ENCODE data around the gene SUSD5. TPM values are rescaled to one million over a fixed set of nuclear protein-coding genes. Genes with fewer than 3 reads are reported as not detected.
"Not testable (repeated sequence)": the region's sequence is repeated elsewhere in the genome, so short reads cannot be mapped to it uniquely, and the experiment has no call there.

Gene SUSD5
- total RNA-seq, 2 experiments from 2014 or later, result not detected

- POLR2A ChIA-PET, result no interaction called here
These were observed 31.9 kb downstream of the SUSD5 start for GRCh38 chr3:33186524-33187367.

GRCh38 chr3:33184863-33185262, 33.7 kb downstream of the SUSD5 start:
- ChIA-PET POLR2A (no interaction called here), CTCF (interaction anchor here (0.7 to 0.8 kb wide), 2 partner anchors 36 to 41 kb away, joined by 3 read pairs; no protein-coding TSS in a partner anchor)
- Mint-ChIP-seq H3K36me3 (ENCODE audit: low read depth) (no peaks in the 10 kb centered on the region), H3K4me3 (no peak overlapping the region), H3K9me3 (peaks cover 9% of the 10 kb centered on the region), H3K27me3 (peaks cover 10% of the 10 kb centered on the region), H3K4me1 (ENCODE audit: low read depth) (no peaks in the 10 kb centered on the region), H3K27ac (no peak overlapping the region)
- DNase-seq (no peak), ATAC-seq (no peak)
- intact Hi-C loops (cut with micrococcal nuclease), result no loop called here
- TF ChIP-seq CTCF (IDR thresholded peaks at IDR 0.05), result no peak

More at GRCh38 chr3:33186524-33187367, 31.9 kb downstream of the SUSD5 start:
- no peak for DNase-seq
- CTCF ChIA-PET, result interaction anchor here (0.6 kb wide), 1 partner anchor 18 kb away, joined by 4 read pairs; no protein-coding TSS in a partner anchor
- no peak for TF ChIP-seq CTCF (IDR thresholded peaks at IDR 0.05)
- H3K9me3 Mint-ChIP-seq, result peaks cover 9% of the 10 kb centered on the region
- peaks cover 14% of the 10 kb centered on the region for H3K27me3 Mint-ChIP-seq
- no peaks in the 10 kb centered on the region for H3K4me1 Mint-ChIP-seq (ENCODE audit: low read depth)
- H3K36me3 Mint-ChIP-seq (ENCODE audit: low read depth), result no peaks in the 10 kb centered on the region
- no peak for ATAC-seq
- H3K4me3 Mint-ChIP-seq, result no peak overlapping the region
- no peak overlapping the region for H3K27ac Mint-ChIP-seq
- intact Hi-C loops (cut with micrococcal nuclease), result no loop called here

GRCh38 chr3:33181641-33182040, 37.0 kb downstream of the SUSD5 start:
- H3K27me3 Mint-ChIP-seq; H3K4me1 Mint-ChIP-seq (ENCODE audit: low read depth); ATAC-seq; H3K36me3 Mint-ChIP-seq (ENCODE audit: low read depth); intact Hi-C loops (cut with micrococcal nuclease); H3K27ac Mint-ChIP-seq; H3K4me3 Mint-ChIP-seq; DNase-seq: not testable (repeated sequence)
- CTCF ChIA-PET, result interaction anchor here (2.2 kb wide), 1 partner anchor 50 kb away, joined by 8 read pairs; no protein-coding TSS in a partner anchor
- peaks cover 13% of the 10 kb centered on the region for H3K9me3 Mint-ChIP-seq
- POLR2A ChIA-PET, result interaction anchor here (1.0 kb wide), 1 partner anchor 294 kb away, joined by 3 read pairs; no protein-coding TSS in a partner anchor

- Mint-ChIP-seq H3K9me3 (peaks cover 13% of the 10 kb centered on the region), H3K27me3 (peaks cover 6% of the 10 kb centered on the region), H3K4me1 (ENCODE audit: low read depth) (no peaks in the 10 kb centered on the region), H3K4me3 (no peak overlapping the region), H3K27ac (no peak overlapping the region), H3K36me3 (ENCODE audit: low read depth) (no peaks in the 10 kb centered on the region)
- CTCF ChIA-PET, result interaction anchor here (2.2 kb wide), 1 partner anchor 49 kb away, joined by 8 read pairs; no protein-coding TSS in a partner anchor
- intact Hi-C loops (cut with micrococcal nuclease), result no loop called here
- TF ChIP-seq CTCF (IDR thresholded peaks at IDR 0.05), result no peak
- ATAC-seq (no peak), DNase-seq (no peak)
- POLR2A ChIA-PET, result interaction anchor here (1.0 kb wide), 1 partner anchor 294 kb away, joined by 3 read pairs; no protein-coding TSS in a partner anchor
These were observed 37.4 kb downstream of the SUSD5 start for GRCh38 chr3:33181229-33181628.

GRCh38 chr3:33179132-33179531, 39.5 kb downstream of the SUSD5 start:
- H3K36me3 Mint-ChIP-seq (ENCODE audit: low read depth), result no peaks in the 10 kb centered on the region
- no peak for DNase-seq
- CTCF ChIA-PET, result no interaction called here

More at GRCh38 chr3:33179132-33179531, 39.5 kb downstream of the SUSD5 start:
- H3K4me1 Mint-ChIP-seq (ENCODE audit: low read depth), result no peaks in the 10 kb centered on the region
- peaks cover 11% of the 10 kb centered on the region for H3K9me3 Mint-ChIP-seq
- H3K27me3 Mint-ChIP-seq, result no peaks in the 10 kb centered on the region
- no peak for TF ChIP-seq CTCF (IDR thresholded peaks at IDR 0.05)
- intact Hi-C loops (cut with micrococcal nuclease), result no loop called here
- H3K4me3 Mint-ChIP-seq, result no peak overlapping the region
- H3K27ac Mint-ChIP-seq, result no peak overlapping the region
- no peak for ATAC-seq
- POLR2A ChIA-PET, result no interaction called here

All from activated CD8-positive, alpha-beta T cell treated with anti-CD3 and anti-CD28 coated beads for 36 hours (primary cell).